ENCODE measurements around the gene RCN1.

RCN1 gene

DNA sequence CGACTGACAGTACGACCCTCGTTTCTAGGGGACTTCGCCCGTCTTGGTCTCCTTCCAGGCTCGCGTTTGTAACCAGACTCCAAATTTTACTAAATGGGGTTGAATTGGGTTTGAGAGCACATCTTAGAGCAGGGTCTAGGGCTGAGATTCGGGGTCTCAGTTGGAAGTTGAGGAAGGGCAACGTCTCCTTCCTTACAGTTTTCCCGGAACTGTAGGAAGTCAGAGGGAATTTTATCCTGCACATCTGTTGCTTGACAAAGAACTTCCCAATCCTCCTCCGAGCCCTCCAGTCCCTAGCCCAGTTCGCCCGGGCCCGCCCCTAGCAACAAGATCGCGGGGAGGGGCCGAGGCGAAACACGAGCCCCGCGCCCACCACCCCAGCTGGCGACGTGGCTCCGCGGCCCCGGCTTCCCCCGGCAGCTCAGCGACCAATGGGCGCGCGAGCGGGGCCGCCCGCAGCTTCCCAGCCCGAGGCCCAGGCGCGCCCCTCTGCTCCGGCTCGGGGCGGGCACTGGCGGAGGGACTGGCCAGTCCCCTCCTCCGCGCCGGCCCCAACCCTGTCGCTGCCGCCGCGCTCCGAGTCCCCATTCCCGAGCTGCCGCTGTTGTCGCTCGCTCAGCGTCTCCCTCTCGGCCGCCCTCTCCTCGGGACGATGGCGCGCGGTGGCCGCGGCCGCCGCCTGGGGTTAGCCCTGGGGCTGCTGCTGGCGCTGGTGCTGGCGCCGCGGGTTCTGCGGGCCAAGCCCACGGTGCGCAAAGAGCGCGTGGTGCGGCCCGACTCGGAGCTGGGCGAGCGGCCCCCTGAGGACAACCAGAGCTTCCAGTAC, at the start of gene RCN1:
RCN1 (plus strand) TSS at position 530 of the 826 bp plus-strand sequence; CDS start at position 653, 123 bp downstream.
- ChIA-PET CTCF (interaction anchor here (0.6 to 1.2 kb wide), 3 partner anchors 37 to 469 kb away, joined by 3 to 5 read pairs (median 3); no protein-coding TSS in a partner anchor), POLR2A (interaction anchor here (0.5 to 1.7 kb wide), 12 partner anchors 13 to 279 kb away, joined by 3 to 5 read pairs (median 4); no protein-coding TSS in a partner anchor)
- Histone ChIP-seq H3K4me3 (ENCODE audit: low read depth, low read length) (peak within 1 kb of the TSS; percentile 58), H3K36me3 (ENCODE audit: control insufficient read depth in 2 of 2, insufficient read depth in 1 of 2, low read length in 2 of 2) (peaks cover 0 to 21% of the 10 kb centered on the region in 2 experiments; a peak in 1 of 3 replicates), H3K9me3 (ENCODE audit: control insufficient read depth, insufficient read depth, low read depth, low read length) (no peaks in the 10 kb centered on the region), H3K4me1 (ENCODE audit: control insufficient read depth, insufficient read depth, low read length) (peaks cover 7% of the 10 kb centered on the region), H3K27ac (ENCODE audit: extremely low read depth, low read depth, low read length) (peak within 1 kb of the TSS; percentile 90)
- peak; percentile 55 for TF ChIP-seq PATZ1 (tag by site-specific recombination; IDR thresholded peaks at IDR 0.05)
- no peak for TF ChIP-seq ZNF768 (tag by site-specific recombination; IDR thresholded peaks at IDR 0.05)
- TF ChIP-seq ZSCAN23 (tag by site-specific recombination; IDR thresholded peaks at IDR 0.05): no peak
- TF ChIP-seq, protein P1, sequence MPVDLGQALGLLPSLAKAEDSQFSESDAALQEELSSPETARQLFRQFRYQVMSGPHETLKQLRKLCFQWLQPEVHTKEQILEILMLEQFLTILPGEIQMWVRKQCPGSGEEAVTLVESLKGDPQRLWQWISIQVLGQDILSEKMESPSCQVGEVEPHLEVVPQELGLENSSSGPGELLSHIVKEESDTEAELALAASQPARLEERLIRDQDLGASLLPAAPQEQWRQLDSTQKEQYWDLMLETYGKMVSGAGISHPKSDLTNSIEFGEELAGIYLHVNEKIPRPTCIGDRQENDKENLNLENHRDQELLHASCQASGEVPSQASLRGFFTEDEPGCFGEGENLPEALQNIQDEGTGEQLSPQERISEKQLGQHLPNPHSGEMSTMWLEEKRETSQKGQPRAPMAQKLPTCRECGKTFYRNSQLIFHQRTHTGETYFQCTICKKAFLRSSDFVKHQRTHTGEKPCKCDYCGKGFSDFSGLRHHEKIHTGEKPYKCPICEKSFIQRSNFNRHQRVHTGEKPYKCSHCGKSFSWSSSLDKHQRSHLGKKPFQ (tag by site-specific recombination; IDR thresholded peaks at IDR 0.05): no peak
- TF ChIP-seq YY1 (tag by site-specific recombination; IDR thresholded peaks at IDR 0.05): no peak; the same call in 1 of the 2 replicates
- peak; percentile 19; the same call in 1 of the 2 replicates for TF ChIP-seq PRDM10 (tag by site-specific recombination; IDR thresholded peaks at IDR 0.05)
- TF ChIP-seq ZNF311 (tag by site-specific recombination; IDR thresholded peaks at IDR 0.05; ENCODE audit: borderline replicate concordance): no peak
- TF ChIP-seq, protein P2, sequence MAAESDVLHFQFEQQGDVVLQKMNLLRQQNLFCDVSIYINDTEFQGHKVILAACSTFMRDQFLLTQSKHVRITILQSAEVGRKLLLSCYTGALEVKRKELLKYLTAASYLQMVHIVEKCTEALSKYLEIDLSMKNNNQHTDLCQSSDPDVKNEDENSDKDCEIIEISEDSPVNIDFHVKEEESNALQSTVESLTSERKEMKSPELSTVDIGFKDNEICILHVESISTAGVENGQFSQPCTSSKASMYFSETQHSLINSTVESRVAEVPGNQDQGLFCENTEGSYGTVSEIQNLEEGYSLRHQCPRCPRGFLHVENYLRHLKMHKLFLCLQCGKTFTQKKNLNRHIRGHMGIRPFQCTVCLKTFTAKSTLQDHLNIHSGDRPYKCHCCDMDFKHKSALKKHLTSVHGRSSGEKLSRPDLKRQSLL (tag by site-specific recombination; IDR thresholded peaks at IDR 0.05): no peak
- TF ChIP-seq ZNF175 (tag by site-specific recombination; IDR thresholded peaks at IDR 0.05): no peak
- TF ChIP-seq KLF10 (tag by site-specific recombination; IDR thresholded peaks at IDR 0.05): peak; percentile 58; the same call in 1 of the 2 replicates
- no peak for TF ChIP-seq ZNF404 (tag by site-specific recombination; IDR thresholded peaks at IDR 0.05)
- peak; percentile 17; the same call in 1 of the 2 replicates for TF ChIP-seq KLF9 (tag by site-specific recombination; IDR thresholded peaks at IDR 0.05; ENCODE audit: low read depth)
- TF ChIP-seq ZNF426 (tag by site-specific recombination; IDR thresholded peaks at IDR 0.05): no peak
- TF ChIP-seq ZBTB17 (tag by site-specific recombination; IDR thresholded peaks at IDR 0.05): no peak
- TF ChIP-seq SP2 (tag by site-specific recombination; IDR thresholded peaks at IDR 0.05): peak; percentile 51
- no peak for TF ChIP-seq ZNF530 (tag by site-specific recombination; IDR thresholded peaks at IDR 0.05; ENCODE audit: low read depth)
- no peak for TF ChIP-seq ZNF184 (tag by site-specific recombination; IDR thresholded peaks at IDR 0.05)
- TF ChIP-seq IKZF3 (tag by site-specific recombination; IDR thresholded peaks at IDR 0.05): peak; percentile 34; the same call in 1 of the 2 replicates
- TF ChIP-seq ZNF274 (IDR thresholded peaks at IDR 0.05; ENCODE audit: low read length): no peak
- TF ChIP-seq ZNF274 (tag by site-specific recombination; IDR thresholded peaks at IDR 0.05; ENCODE audit: borderline replicate concordance): no peak
- TF ChIP-seq ZBTB8A (tag by site-specific recombination; IDR thresholded peaks at IDR 0.05): peak; percentile 77
- peak; percentile 79 for TF ChIP-seq SCRT2 (tag by site-specific recombination; IDR thresholded peaks at IDR 0.05)
- peak; percentile 20; the same call in 1 of the 2 replicates for TF ChIP-seq SP3 (tag by site-specific recombination; IDR thresholded peaks at IDR 0.05)
- TF ChIP-seq PRDM6 (tag by site-specific recombination; IDR thresholded peaks at IDR 0.05): no peak
- no peak for TF ChIP-seq ZNF48 (tag by site-specific recombination; IDR thresholded peaks at IDR 0.05)
